Measurements from ENCODE around the gene CFAP210.

Gene CFAP210

GRCh38 chr2:169637620-169638019, 56.6 kb downstream of the CFAP210 start:
- no peaks in the 10 kb centered on the region for H4K20me1 ChIP-seq (ENCODE audit: insufficient read depth, low read length)
- no peak overlapping the region for H3K9ac ChIP-seq (ENCODE audit: low read length)
- no peak overlapping the region for H3K27ac ChIP-seq (ENCODE audit: low read length)
- H3K4me3 ChIP-seq (ENCODE audit: low read length) = no peak overlapping the region
- TF ChIP-seq EZH2phosphoT487 (IDR thresholded peaks at IDR 0.05; ENCODE audit: low read depth) (no peak), CTCF (IDR thresholded peaks at IDR 0.05; ENCODE audit: low read depth, low read length) (no peak)
- H2AFZ ChIP-seq (ENCODE audit: low read depth, low read length) = no peak overlapping the region
- peaks cover 50% of the 10 kb centered on the region for H3K36me3 ChIP-seq (replicated peaks; ENCODE audit: low read depth, low read length)
- no peaks in the 10 kb centered on the region for H3K79me2 ChIP-seq (ENCODE audit: low read length)
- H3K4me2 ChIP-seq (ENCODE audit: low read length) = no peak overlapping the region
- no peaks in the 10 kb centered on the region for H3K4me1 ChIP-seq (ENCODE audit: low read length)
- H3K9me3 ChIP-seq (ENCODE audit: insufficient read depth, low read length) = no peaks in the 10 kb centered on the region
- no peaks in the 10 kb centered on the region for H3K27me3 ChIP-seq (ENCODE audit: low read depth, low read length)

DNA sequence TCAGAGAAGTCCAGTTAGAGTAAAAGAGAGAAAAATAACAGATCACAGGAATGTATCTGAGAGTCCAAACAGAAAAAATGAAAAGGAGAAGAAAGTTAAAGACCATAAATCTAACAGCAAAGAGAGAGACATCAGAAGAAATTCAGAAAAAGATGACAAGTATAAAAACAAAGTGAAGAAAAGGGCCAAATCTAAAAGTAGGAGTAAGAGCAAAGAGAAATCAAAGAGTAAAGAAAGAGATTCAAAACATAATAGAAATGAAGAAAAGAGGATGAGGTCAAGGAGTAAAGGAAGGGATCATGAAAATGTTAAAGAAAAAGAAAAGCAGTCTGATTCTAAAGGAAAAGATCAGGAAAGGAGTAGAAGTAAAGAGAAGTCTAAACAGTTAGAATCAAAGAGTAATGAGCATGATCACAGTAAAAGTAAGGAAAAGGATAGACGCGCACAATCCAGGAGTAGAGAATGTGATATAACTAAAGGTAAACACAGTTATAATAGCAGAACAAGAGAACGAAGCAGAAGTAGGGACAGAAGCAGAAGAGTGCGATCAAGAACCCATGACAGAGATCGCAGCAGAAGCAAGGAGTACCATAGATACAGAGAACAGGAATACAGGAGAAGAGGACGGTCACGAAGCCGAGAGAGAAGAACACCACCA, 57.6 kb downstream of the CFAP210 start:
- H3K4me3 ChIP-seq (ENCODE audit: low read length) = no peak overlapping the region
- H3K36me3 ChIP-seq (replicated peaks; ENCODE audit: low read depth, low read length) = peaks cover 57% of the 10 kb centered on the region
- no peak overlapping the region for H2AFZ ChIP-seq (ENCODE audit: low read depth, low read length)
- no peaks in the 10 kb centered on the region for H3K4me1 ChIP-seq (ENCODE audit: low read length)
- TF ChIP-seq EZH2phosphoT487 (IDR thresholded peaks at IDR 0.05; ENCODE audit: low read depth) (no peak), CTCF (IDR thresholded peaks at IDR 0.05; ENCODE audit: low read depth, low read length) (no peak)
- H3K27me3 ChIP-seq (ENCODE audit: low read depth, low read length) = no peaks in the 10 kb centered on the region
- no peaks in the 10 kb centered on the region for H3K79me2 ChIP-seq (ENCODE audit: low read length)
- H3K4me2 ChIP-seq (ENCODE audit: low read length) = no peak overlapping the region
- H3K9me3 ChIP-seq (ENCODE audit: insufficient read depth, low read length) = no peaks in the 10 kb centered on the region
- no peak overlapping the region for H3K27ac ChIP-seq (ENCODE audit: low read length)
- H4K20me1 ChIP-seq (ENCODE audit: insufficient read depth, low read length) = no peaks in the 10 kb centered on the region
- no peak overlapping the region for H3K9ac ChIP-seq (ENCODE audit: low read length)

DNA sequence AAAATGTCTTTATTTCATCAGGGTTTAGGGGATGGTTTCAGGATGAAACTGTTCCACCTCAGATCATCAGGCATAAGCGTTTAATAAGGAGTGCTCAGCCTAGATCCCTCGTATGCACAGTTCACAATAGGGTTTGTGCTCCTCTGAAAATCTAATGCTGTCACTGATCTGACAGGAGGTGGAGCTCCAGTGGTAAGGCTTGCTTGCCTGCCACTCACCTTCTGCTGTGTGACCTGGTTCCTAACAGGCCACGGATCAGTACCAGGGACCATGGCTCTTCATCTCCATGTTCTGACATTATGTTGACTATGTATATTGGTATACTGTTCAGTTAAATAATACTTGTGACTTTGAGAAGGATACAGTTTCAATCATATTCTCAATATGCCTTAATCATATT, 68.4 kb downstream of the CFAP210 start:
- H4K20me1 ChIP-seq (ENCODE audit: insufficient read depth, low read length) = no peaks in the 10 kb centered on the region
- no peak for TF ChIP-seq CTCF (IDR thresholded peaks at IDR 0.05; ENCODE audit: low read depth, low read length)
- no peak for TF ChIP-seq EZH2phosphoT487 (IDR thresholded peaks at IDR 0.05; ENCODE audit: low read depth)
- no peak overlapping the region for H3K27ac ChIP-seq (ENCODE audit: low read length)
- no peaks in the 10 kb centered on the region for H3K9me3 ChIP-seq (ENCODE audit: insufficient read depth, low read length)
- no peak overlapping the region for H3K9ac ChIP-seq (ENCODE audit: low read length)
- H3K4me2 ChIP-seq (ENCODE audit: low read length) = no peak overlapping the region
- no peaks in the 10 kb centered on the region for H3K4me1 ChIP-seq (ENCODE audit: low read length)
- H3K4me3 ChIP-seq (ENCODE audit: low read length) = no peak overlapping the region
- H3K79me2 ChIP-seq (ENCODE audit: low read length) = no peaks in the 10 kb centered on the region
- no peaks in the 10 kb centered on the region for H3K27me3 ChIP-seq (ENCODE audit: low read depth, low read length)
- peaks cover 26% of the 10 kb centered on the region for H3K36me3 ChIP-seq (replicated peaks; ENCODE audit: low read depth, low read length)
- no peak overlapping the region for H2AFZ ChIP-seq (ENCODE audit: low read depth, low read length)

GRCh38 chr2:169623235-169623634, 71.0 kb downstream of the CFAP210 start:
- no peak for TF ChIP-seq EZH2phosphoT487 (IDR thresholded peaks at IDR 0.05; ENCODE audit: low read depth)
- TF ChIP-seq CTCF (IDR thresholded peaks at IDR 0.05; ENCODE audit: low read depth, low read length) = no peak
- Histone ChIP-seq H4K20me1 (ENCODE audit: insufficient read depth, low read length) (no peaks in the 10 kb centered on the region), H3K36me3 (replicated peaks; ENCODE audit: low read depth, low read length) (peaks cover 35% of the 10 kb centered on the region), H2AFZ (ENCODE audit: low read depth, low read length) (no peak overlapping the region), H3K27ac (ENCODE audit: low read length) (no peak overlapping the region), H3K9me3 (ENCODE audit: insufficient read depth, low read length) (no peaks in the 10 kb centered on the region), H3K4me2 (ENCODE audit: low read length) (no peak overlapping the region), H3K4me3 (ENCODE audit: low read length) (no peak overlapping the region), H3K9ac (ENCODE audit: low read length) (no peak overlapping the region), H3K27me3 (ENCODE audit: low read depth, low read length) (no peaks in the 10 kb centered on the region), H3K79me2 (ENCODE audit: low read length) (peaks cover 19% of the 10 kb centered on the region), H3K4me1 (ENCODE audit: low read length) (no peaks in the 10 kb centered on the region)
